ENCODE data around the gene E2F1.

The E2F1 gene

GRCh38 chr20:33693741-33694638, 7.8 kb upstream of the E2F1 start:
- no peak overlapping the region for H3K4me3 ChIP-seq (ENCODE audit: control insufficient read depth, low read depth, low read length)
- no peak for TF ChIP-seq CTCF (IDR thresholded peaks at IDR 0.05; ENCODE audit: control insufficient read depth, insufficient read depth, low read depth, low read length, missing control alignments)
- DNase-seq (ENCODE audit: low read depth): no peak

- H3K4me3 ChIP-seq (ENCODE audit: control insufficient read depth, low read depth, low read length): no peak overlapping the region
- DNase-seq (ENCODE audit: low read depth): no peak
- no peak for TF ChIP-seq CTCF (IDR thresholded peaks at IDR 0.05; ENCODE audit: control insufficient read depth, insufficient read depth, low read depth, low read length, missing control alignments)
These were observed 7.1 kb upstream of the E2F1 start for GRCh38 chr20:33693289-33693688.

GRCh38 chr20:33689973-33690372, 3.8 kb upstream of the E2F1 start:
- H3K4me3 ChIP-seq (ENCODE audit: control insufficient read depth, low read depth, low read length): no peak overlapping the region
- no peak for DNase-seq (ENCODE audit: low read depth)
- no peak for TF ChIP-seq CTCF (IDR thresholded peaks at IDR 0.05; ENCODE audit: control insufficient read depth, insufficient read depth, low read depth, low read length, missing control alignments)

- no peak for DNase-seq (ENCODE audit: low read depth)
- no peak for TF ChIP-seq CTCF (IDR thresholded peaks at IDR 0.05; ENCODE audit: control insufficient read depth, insufficient read depth, low read depth, low read length, missing control alignments)
- H3K4me3 ChIP-seq (ENCODE audit: control insufficient read depth, low read depth, low read length): no peak overlapping the region
These were observed 3.3 kb upstream of the E2F1 start for GRCh38 chr20:33689493-33689892.

- no peak for DNase-seq (ENCODE audit: low read depth)
- TF ChIP-seq CTCF (IDR thresholded peaks at IDR 0.05; ENCODE audit: control insufficient read depth, insufficient read depth, low read depth, low read length, missing control alignments): no peak
- no peak overlapping the region for H3K4me3 ChIP-seq (ENCODE audit: control insufficient read depth, low read depth, low read length)
These were observed 2.8 kb upstream of the E2F1 start for GRCh38 chr20:33688938-33689424.

- no peak overlapping the region for H3K4me3 ChIP-seq (ENCODE audit: control insufficient read depth, low read depth, low read length)
- DNase-seq (ENCODE audit: low read depth): no peak
- no peak for TF ChIP-seq CTCF (IDR thresholded peaks at IDR 0.05; ENCODE audit: control insufficient read depth, insufficient read depth, low read depth, low read length, missing control alignments)
These were observed 2.1 kb upstream of the E2F1 start for GRCh38 chr20:33687993-33688937.
